DMS53 treated with DMSO at 0.1 percent for 48 hours (cell line): ENCODE results near the gene FANK1.
"Not testable (repeated sequence)": the region's sequence is repeated elsewhere in the genome, so short reads cannot be mapped to it uniquely, and the experiment has no call there.

Experiments
- DNase-seq: peaks from one replicate; lab custom pipeline; 2025; ENCODE audit not compliant: unreplicated experiment; lab: John Stamatoyannopoulos, UW

Gene FANK1

GRCh38 chr10:125927265-125927664 lies 30.9 kb downstream of the FANK1 start:
- not testable (repeated sequence) for DNase-seq

DNA sequence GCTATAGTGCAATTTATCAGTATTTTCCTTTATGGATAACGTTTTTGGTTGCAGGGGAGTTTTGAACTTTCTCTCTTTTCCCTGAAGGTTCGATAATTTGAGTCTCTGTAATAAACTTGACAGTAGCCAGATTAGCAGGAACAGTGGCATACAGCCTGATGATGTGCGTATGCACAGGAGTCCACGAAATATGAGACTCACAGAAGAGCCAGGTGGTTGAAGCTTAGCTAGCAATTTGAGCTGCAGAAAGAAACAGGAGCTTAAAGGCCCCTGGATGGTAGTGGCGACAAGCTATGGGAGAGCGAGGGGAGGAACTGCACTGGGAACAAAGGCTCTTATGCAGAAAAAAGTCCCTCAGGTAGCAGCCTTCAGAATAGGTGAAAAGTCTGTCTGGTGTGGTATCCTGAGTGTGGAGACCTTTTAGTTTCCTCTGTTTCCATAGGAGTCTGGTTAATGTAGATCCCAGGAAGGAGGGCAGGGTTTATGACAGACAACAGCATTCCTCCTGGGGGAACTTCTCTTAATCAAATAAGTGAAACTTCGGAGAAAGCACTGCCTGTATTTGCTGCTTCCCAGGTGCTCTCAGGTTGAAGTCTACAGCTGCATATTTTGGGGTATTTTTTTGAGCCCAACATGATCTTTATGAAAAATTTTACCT lies 32.7 kb downstream of the FANK1 start:
- DNase-seq = no peak

- no peak for DNase-seq
These were observed 33.3 kb downstream of the FANK1 start for GRCh38 chr10:125929618-125930017.

DNA sequence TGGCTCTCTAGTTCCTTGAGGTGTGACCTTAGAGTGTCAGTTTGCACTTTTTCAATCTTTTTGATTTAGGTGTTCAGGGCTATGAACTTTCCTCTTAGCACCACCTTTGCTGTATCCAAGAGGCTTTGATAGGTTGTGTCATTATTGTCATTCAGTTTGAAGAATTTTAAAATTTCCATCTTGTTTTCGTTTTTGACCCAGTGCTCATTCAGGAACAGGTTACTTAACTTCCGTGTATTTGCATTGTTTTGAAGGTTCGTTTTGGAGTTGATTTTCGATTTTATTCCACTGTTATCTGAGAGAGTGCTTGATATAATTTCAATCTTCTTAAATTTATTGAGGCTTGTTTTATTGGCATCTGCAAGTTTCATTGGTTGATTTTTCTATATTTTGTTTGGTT lies 37.3 kb downstream of the FANK1 start:
- no peak for DNase-seq

- no peak for DNase-seq
These were observed 40.0 kb downstream of the FANK1 start for GRCh38 chr10:125936331-125936730.

GRCh38 chr10:125940515-125940914 lies 44.2 kb downstream of the FANK1 start:
- DNase-seq = no peak

- DNase-seq = no peak
These were observed 54.9 kb downstream of the FANK1 start for GRCh38 chr10:125951290-125951689.

- DNase-seq = no peak
These were observed 57.5 kb downstream of the FANK1 start for GRCh38 chr10:125953778-125954385.

DNA sequence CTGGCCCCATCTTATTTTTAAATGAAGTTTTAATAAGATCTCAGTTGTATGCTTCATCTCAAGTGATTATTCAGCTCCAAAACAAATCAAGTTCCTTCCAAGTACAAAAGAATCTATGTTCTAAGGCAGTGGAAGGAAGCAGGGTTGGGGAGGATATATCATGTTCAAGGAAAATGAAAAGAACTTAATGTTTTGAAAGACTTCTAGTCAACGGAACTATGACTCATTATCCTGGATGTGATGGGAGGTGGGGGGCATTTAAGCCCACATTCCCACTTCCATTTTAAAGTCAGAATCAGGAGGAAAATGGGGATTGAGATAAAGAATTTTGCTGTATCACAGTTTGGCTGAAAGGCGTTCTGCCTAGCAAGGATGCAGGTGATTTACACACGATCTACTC lies 59.4 kb downstream of the FANK1 start:
- no peak for DNase-seq

DNA sequence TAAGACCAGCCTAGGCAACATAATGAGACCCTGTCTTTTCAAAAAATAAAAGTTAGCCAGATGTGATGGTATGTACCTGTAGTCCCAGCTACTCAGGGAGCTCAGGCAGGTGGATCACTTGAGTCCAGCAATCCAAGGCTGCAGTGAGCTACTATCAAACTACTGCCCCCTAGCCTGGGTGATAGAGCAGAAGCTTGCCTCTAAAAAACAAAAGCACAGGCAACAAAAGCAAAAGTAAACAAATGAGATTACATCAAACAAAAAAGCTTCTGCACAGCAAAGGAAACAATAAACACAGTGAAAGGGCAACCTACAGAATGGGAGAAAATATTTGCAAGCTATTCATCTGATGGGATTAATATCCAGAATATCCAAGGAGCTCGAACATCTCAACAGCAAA lies 65.4 kb downstream of the FANK1 start:
- DNase-seq = peak; percentile 65

DNA sequence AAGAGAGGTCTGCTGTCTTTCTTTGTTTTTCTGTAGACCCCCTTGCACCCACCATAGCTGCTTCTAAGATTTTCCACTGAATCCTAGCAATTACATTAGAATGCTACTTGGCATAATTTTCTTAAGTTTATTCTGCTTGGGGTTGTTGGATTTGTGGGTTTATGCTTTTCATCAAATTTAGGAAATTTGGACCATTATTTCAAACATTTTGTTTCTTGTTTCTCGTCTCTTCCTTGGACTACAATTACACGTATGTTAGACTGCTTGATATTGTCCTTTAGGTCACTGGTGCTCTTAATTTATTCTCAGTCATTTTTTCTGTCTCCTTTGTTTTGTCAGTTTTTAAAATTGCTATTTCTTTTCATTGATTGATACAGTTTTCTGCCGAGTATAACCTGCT lies 65.8 kb downstream of the FANK1 start:
- no peak for DNase-seq

- no peak for DNase-seq
These were observed 68.2 kb downstream of the FANK1 start for GRCh38 chr10:125964558-125964957.

DNA sequence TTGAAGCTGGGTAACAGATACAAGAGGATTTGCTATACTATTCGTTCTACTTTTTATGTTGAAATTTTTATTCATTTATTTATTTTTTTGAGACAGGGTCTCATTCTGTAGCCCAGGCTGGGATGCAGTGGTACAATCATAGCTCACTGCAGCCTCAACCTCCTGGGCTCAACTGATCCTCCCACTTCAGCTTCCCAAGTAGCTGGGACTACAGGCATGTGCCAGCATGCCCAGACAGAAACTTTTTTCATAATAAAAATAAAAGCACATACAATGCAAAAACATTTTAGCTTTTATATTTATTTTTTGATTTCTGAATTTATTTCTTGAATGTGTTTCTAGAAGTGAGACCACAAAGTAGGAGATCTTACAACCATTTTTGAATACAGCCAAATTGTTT lies 71.2 kb downstream of the FANK1 start:
- DNase-seq = no peak

- not testable (repeated sequence) for DNase-seq
These were observed 73.8 kb downstream of the FANK1 start for GRCh38 chr10:125970077-125970630.

DNA sequence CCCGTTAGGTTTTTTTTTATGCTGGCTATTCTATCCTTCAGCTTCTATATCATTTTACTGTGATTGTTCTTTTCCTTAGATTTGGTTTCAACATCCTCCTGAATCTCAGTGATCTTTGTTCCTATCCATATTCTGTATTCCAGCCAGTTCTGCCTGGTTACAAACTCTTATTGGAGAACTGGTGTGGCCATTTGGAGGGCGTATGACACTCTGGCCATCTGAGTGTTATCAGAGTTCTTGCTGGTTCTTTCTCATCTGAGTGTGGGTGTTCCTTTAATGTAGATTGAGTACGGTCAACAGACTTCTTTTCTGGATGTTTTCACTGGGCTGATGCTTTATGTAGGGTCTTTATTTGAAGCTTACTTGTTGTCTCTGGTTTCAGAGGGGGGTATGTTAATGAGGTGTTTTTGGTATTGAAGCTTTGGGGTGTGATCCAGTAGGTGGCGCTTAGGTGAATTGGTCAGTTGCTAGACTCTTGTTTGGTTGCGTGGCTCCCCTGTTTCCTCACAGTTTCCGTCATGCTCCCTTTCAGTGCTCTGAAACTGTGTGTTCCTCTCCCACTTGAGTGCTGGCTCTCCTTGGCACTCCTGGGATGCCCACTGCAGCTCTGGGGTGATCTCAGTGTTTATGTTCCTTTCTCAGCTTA lies 80.7 kb downstream of the FANK1 start:
- DNase-seq = no peak

GRCh38 chr10:125979976-125980375 lies 83.6 kb downstream of the FANK1 start:
- DNase-seq = peak; percentile 17

- no peak for DNase-seq
These were observed 84.2 kb downstream of the FANK1 start for GRCh38 chr10:125980521-125981035.

DNA sequence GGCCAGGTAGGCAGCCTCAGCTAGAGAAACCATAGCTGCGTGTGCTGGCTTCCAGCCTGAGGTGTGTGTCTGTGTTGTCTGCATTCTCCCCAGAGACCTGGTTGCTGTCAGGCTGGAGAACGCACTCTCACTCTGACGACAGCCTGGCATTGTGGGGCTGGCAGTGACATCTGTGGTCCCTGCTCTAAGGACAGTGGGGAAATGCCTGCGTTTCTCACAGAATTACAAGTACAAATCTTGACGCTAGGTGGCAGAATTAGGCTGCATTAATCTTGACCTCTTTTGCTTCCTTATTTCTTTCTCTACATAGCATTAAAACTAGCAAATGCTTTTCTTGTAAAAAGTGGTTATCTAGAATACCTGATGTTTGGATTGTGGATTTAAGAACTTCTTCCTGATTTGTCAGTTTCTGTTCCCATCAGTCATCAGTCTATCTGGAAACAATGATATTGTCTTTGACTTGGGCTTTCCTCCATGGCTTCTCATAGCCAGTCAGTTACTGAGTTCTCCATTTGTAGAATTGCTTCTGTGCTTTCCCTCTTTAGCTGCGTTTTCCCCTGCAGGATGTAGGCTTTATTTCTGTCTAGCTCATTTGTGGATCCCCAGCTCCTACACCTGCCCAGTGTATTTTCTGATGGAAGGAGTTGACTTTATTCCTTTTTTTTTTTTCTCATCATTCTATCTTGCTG lies 86.0 kb downstream of the FANK1 start:
- peak; percentile 78 for DNase-seq

DNA sequence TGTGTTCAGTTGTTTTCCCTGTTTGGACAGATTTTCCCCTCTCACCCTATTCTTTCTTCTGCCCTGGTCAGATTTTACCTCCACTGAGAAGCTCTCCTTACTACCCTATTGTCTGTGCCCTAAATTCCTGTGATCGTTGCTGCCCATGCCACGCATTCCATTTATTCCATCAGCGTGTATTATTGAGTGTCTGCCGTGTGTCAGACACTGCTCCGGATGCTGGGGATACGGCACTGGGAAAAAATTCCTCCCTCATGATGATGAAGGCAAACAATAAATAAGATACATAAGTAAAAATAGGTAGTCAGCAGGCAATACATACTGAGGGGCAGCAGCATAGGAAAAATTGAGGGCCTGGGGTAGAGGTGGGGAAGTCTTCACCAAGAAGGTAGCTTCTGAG lies 86.8 kb downstream of the FANK1 start:
- no peak for DNase-seq

DNA sequence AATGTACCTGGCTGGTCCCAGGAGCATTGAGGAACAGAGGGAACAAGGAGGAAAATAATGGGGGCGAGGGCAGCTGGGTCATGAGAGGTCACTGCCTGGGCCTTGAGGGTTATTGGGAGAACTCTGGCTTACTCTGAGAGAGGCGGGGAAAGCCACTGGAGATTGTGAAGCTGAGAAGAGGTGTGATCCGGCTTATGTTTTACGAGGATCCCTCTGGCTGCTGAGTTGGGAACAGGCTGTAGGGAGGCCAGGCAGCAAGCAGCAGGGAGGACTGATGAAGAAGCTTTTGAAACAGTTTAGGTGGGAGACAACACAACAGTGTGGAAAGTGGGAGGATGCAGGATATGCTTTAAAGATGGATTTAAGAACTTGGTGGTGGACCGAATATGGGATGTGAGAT lies 87.3 kb downstream of the FANK1 start:
- no peak for DNase-seq

- no peak for DNase-seq
These were observed 88.0 kb downstream of the FANK1 start for GRCh38 chr10:125984346-125984745.
